K562 (cell line): Measurements from ENCODE around the gene UBQLN2. TPM values are rescaled to one million over a fixed set of nuclear protein-coding genes. Genes with fewer than 3 reads are reported as not detected.

Experiments used
- ATAC-seq: fragments of 200-7000 bp; cut with Tn5 transposase; 3 replicates; pipeline ENCODE4 v1.9.1; 2020; ENCODE audit warnings: moderate library complexity
- BruUV-seq: library from RNA; stranded (reverse); fragments of 400-500 nt; replicated peaks from 2 replicates; lab custom pipeline; 2021; lab: Mats Ljungman, UMichigan
- CTCF ChIA-PET: fragments of 300-600 bp; formaldehyde crosslinking; extraction: SDS; loops from one replicate; lab custom pipeline; 2021; ENCODE audit warnings: low intra/inter-chr PET ratio; lab: Yijun Ruan, JAX
- POLR2A ChIA-PET: fragments of 300-600, 350-650 bp; sonication (Branson Sonifier 250); formaldehyde crosslinking; extraction: SDS; loops from one replicate; lab custom pipeline; 2021; ENCODE audit warnings: antibody characterized with exemption, inconsistent platforms; lab: Yijun Ruan, JAX
- DNase-seq, 4 experiments: peaks; one replicate each; pipeline versions ENCODE4 v3.0.0 to v3.0.0-alpha.2; 2011 to 2018; ENCODE audit warnings: low spot score in 3 of 4, mixed read lengths in 3 of 4; ENCODE audit errors: extremely low read depth in 1 of 4
- FAIRE-seq: peaks from 2 replicates; lab custom pipeline; 2011; peaks lifted over from hg19 to GRCh38; lab: Jason Lieb, UNC
- H2AFZ ChIP-seq: 2 replicates; pipeline ENCODE4 v1.6.0; 2011; ENCODE audit warnings: low read depth, low read length, control low read depth, inconsistent platforms
- H3K27ac ChIP-seq: fragments of 200-600 bp; 3 replicates; pipeline ENCODE4 v1.8.0; 2011; ENCODE audit warnings: low read depth, mild to moderate bottlenecking, control low read depth, inconsistent platforms, low read length, moderate library complexity, mixed read lengths; ENCODE audit errors: extremely low read depth
- H3K27me3 ChIP-seq, 2 experiments: fragments of 300-600 bp in 1 of 2; 2 replicates in 1 of 2; 3 replicates in 1 of 2; pipeline versions ENCODE4 v1.6.0 to v1.8.0; 2011; ENCODE audit warnings: inconsistent platforms in 2 of 2, low read length in 2 of 2, mild to moderate bottlenecking in 1 of 2, mixed read lengths in 1 of 2, moderate library complexity in 1 of 2; ENCODE audit not compliant: control insufficient read depth in 2 of 2, insufficient read depth in 2 of 2
- H3K36me3 ChIP-seq: fragments of 300-600 bp; 3 replicates; pipeline ENCODE4 v1.8.0; 2011; ENCODE audit warnings: mild to moderate bottlenecking, low read length, inconsistent platforms; ENCODE audit not compliant: control insufficient read depth, insufficient read depth
- H3K4me1 ChIP-seq, 2 experiments: fragments of 200-600 bp in 1 of 2; replicated peaks in 1 of 2; 2 replicates in 1 of 2; 3 replicates in 1 of 2; pipeline versions ENCODE4 v1.5.1 to v1.8.0; 2011; ENCODE audit warnings: inconsistent platforms in 2 of 2, low read length in 2 of 2, mild to moderate bottlenecking in 1 of 2, mixed read lengths in 1 of 2, moderate library complexity in 1 of 2; ENCODE audit not compliant: control insufficient read depth in 2 of 2, insufficient read depth in 2 of 2
- H3K4me2 ChIP-seq: 2 replicates; pipeline ENCODE4 v1.6.1; 2011; ENCODE audit warnings: low read length, control low read depth, inconsistent platforms, mixed read lengths; ENCODE audit not compliant: insufficient read depth
- H3K4me3 ChIP-seq: fragments of 200-600 bp; sonication (generic), shearing (Covaris generic); 2 replicates; pipeline ENCODE4 v1.5.1; 2016; ENCODE audit warnings: control low read depth, inconsistent platforms
- H3K79me2 ChIP-seq: fragments of 200-600 bp; 3 replicates; pipeline ENCODE4 v1.8.0; 2011; ENCODE audit warnings: low read length, inconsistent platforms; ENCODE audit not compliant: control insufficient read depth, insufficient read depth
- H3K9ac ChIP-seq, 2 experiments: 2 replicates each; pipeline versions ENCODE4 v1.6.0 to v1.6.1; 2011; ENCODE audit warnings: low read depth in 2 of 2, low read length in 2 of 2, control low read depth in 1 of 2, inconsistent platforms in 1 of 2, mild to moderate bottlenecking in 1 of 2, mixed read lengths in 1 of 2; ENCODE audit not compliant: insufficient read depth in 1 of 2
- H3K9me1 ChIP-seq: one replicate; pipeline ENCODE4 v1.6.0; 2011; ENCODE audit warnings: inconsistent platforms, mild to moderate bottlenecking, low read length, moderate library complexity; ENCODE audit not compliant: control insufficient read depth, insufficient read depth
- H3K9me3 ChIP-seq: replicated peaks from 2 replicates; pipeline ENCODE4 v1.5.1; 2011; ENCODE audit warnings: low read depth, low read length, inconsistent platforms; ENCODE audit not compliant: control insufficient read depth, insufficient read depth
- H4K20me1 ChIP-seq: replicated peaks from 2 replicates; pipeline ENCODE4 v1.6.1; 2011; ENCODE audit warnings: low read length, inconsistent platforms, mixed read lengths; ENCODE audit not compliant: control insufficient read depth, insufficient read depth
- BCLAF1 ChIP-seq, 2 experiments: fragments of 450-650 bp in 1 of 2; IDR thresholded peaks; 2 replicates each; pipeline ENCODE4 v1.6.1; 2011 to 2017; ENCODE audit warnings: low read depth in 2 of 2, antibody characterized with exemption in 1 of 2, borderline replicate concordance in 1 of 2, low read length in 1 of 2, mild to moderate bottlenecking in 1 of 2, mixed read lengths in 1 of 2; ENCODE audit not compliant: control insufficient read depth in 1 of 2
- CEBPB ChIP-seq: fragments of 450-650 bp; IDR thresholded peaks from 2 replicates; pipeline ENCODE4 v1.6.1; 2016; ENCODE audit warnings: missing genetic modification characterization, missing compliant biosample characterization
- CEBPG ChIP-seq, 3 experiments: fragments of 200-800 bp in 1 of 3; sonication (Bioruptor generic) in 1 of 3; sonication (generic) in 1 of 3; formaldehyde crosslinking in 1 of 3; IDR thresholded peaks in 2 of 3; conservative IDR thresholded peaks in 1 of 3; 2 replicates each; pipeline versions ENCODE4 v1.6.1 to v1.8.0; 2016 to 2022; ENCODE audit warnings: missing compliant biosample characterization in 2 of 3, missing genetic modification characterization in 2 of 3, mild to moderate bottlenecking in 1 of 3, missing genetic modification reagents in 1 of 3
- MEIS2 ChIP-seq: fragments of 450-650 bp; IDR thresholded peaks from 2 replicates; pipeline ENCODE4 v1.6.1; 2014; ENCODE audit warnings: mild to moderate bottlenecking; ENCODE audit not compliant: partially characterized antibody
- MYNN ChIP-seq, 2 experiments: sonication (generic); formaldehyde crosslinking in 1 of 2; IDR thresholded peaks; 2 replicates each; pipeline versions ENCODE4 v1.5.0 to v1.6.1; 2016 to 2020; ENCODE audit warnings: antibody characterized with exemption in 1 of 2, missing genetic modification reagents in 1 of 2
- WGBS: fragments of 100-300 bp; shearing (Covaris generic); methylation state at CpG from one replicate; pipeline ENCODE4 v1.1.6; 2016; ENCODE audit warnings: low coverage, mixed read lengths; ENCODE audit not compliant: insufficient coverage; ENCODE audit errors: missing lambda C conversion rate; 5-methylcytosine and 5-hydroxymethylcytosine counted together
- in situ Hi-C: fragments of 300-500 bp; cut with MboI; formaldehyde crosslinking; loops from 4 replicates; pipeline ENCODE4 v1.15.0; 2018; ENCODE audit warnings: inconsistent platforms, mixed read lengths
- intact Hi-C: fragments of 100-400 bp; cut with micrococcal nuclease; formaldehyde crosslinking; loops from 2 replicates; pipeline ENCODE4 v1.14.2; 2022
- polyA plus RNA-seq, 8 experiments: library from polyadenylated mRNA; depleted of rRNA in 4 of 8; stranded (reverse) in 5 of 8; unstranded in 3 of 8; fragments of >200 nt; fragmentation: Nextera tagmentation in 2 of 8; fragmentation: Illumina TruSeq in 1 of 8; extraction: Ambion mirVana in 2 of 8; extraction: Trizol in 1 of 8; gene quantifications; 2 replicates each; pipeline versions ENCODE4 v1.2.1 to v1.2.3, GENCODE V29; 2011 to 2014; ENCODE audit warnings: inconsistent platforms in 1 of 8, missing spikeins in 1 of 8
- total RNA-seq, 7 experiments: library from RNA; depleted of rRNA in 6 of 7; stranded (reverse); fragments of >200 nt in 6 of 7; fragmentation: Illumina TruSeq in 2 of 7; extraction: Trizol in 2 of 7; gene quantifications; 2 replicates each; pipeline versions ENCODE4 v1.2.1 to v1.2.3, GENCODE V29; 2011 to 2021; ENCODE audit warnings: low replicate concordance in 1 of 7

The UBQLN2 gene
- total and polyA plus RNA-seq, 9 of the 15 experiments (the other 6 are each of a cell fraction or from before 2014, with no cell fraction given): 1.5 to 17.9 (median 5.7) TPM

DNA sequence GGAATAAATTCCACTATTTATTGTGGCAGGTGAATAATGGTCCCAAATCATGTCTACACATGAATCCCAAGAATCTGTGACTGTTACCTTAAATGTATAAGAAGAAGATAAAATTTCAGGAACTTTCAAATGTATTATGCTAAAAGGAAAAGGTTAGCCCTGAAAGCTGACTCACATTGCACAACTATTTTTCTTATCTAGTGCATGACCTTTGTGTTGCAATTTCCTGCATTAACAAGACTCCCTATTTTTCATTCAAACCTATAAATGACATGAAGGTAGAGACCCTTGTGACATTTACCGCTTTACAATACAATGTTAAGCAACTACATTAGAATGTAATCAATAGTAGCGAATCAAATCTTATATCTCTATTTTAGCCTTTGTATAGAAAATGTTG, 36.7 kb downstream of the UBQLN2 start:
- no peaks in the 10 kb centered on the region for H3K27me3 ChIP-seq
- no peaks in the 10 kb centered on the region for H3K9me3 ChIP-seq
- no peaks in the 10 kb centered on the region for H3K4me1 ChIP-seq
- no peak overlapping the region for H3K4me3 ChIP-seq
- no peak overlapping the region for H3K9ac ChIP-seq
- 35% methylated on average over 2 of the region's 2 CpGs for WGBS
- no TSS peak for BruUV-seq
- no peak overlapping the region for H2AFZ ChIP-seq
- ATAC-seq (no peak), FAIRE-seq (no peak), DNase-seq (no peak)
- TF ChIP-seq CEBPG (CRISPR knock-in tag; IDR thresholded peaks at IDR 0.05) (no peak), CEBPG (tag; conservative IDR thresholded peaks at IDR 0.05 in 1 of 2, IDR thresholded peaks at IDR 0.05 in 1 of 2) (peak in 1 of 2 experiments; percentile 51; a peak in 3 of 4 replicates), MYNN (IDR thresholded peaks at IDR 0.05) (no peak), MYNN (CRISPR knock-in tag; IDR thresholded peaks at IDR 0.05) (no peak), BCLAF1 (IDR thresholded peaks at IDR 0.05; ENCODE audit: borderline replicate concordance in 1 of 2, control insufficient read depth in 1 of 2, low read depth in 2 of 2, low read length in 1 of 2) (no peak), MEIS2 (no peak), CEBPB (tag) (peak; percentile 88)
- intact Hi-C loops: no loop called here
- ChIA-PET POLR2A (no interaction called here), CTCF (no interaction called here)
- in situ Hi-C loops: no loop called here
- H3K79me2 ChIP-seq: no peaks in the 10 kb centered on the region
- H3K27ac ChIP-seq: no peak overlapping the region
- H3K9me1 ChIP-seq: no peaks in the 10 kb centered on the region
- H4K20me1 ChIP-seq: no peaks in the 10 kb centered on the region
- no peak overlapping the region for H3K4me2 ChIP-seq
- H3K36me3 ChIP-seq: no peaks in the 10 kb centered on the region
